HL-60 (cell line): ENCODE results near the gene GPC5.

Experiments used
- DNase-seq, 2 experiments: peaks; one replicate each; pipeline ENCODE4 v3.0.0-alpha.2; 2010 to 2020; ENCODE audit warnings: low read depth in 1 of 2, low spot score in 1 of 2
- H3K27ac ChIP-seq: fragments of 250-450 bp; sonication (Bioruptor Pico); replicated peaks from 2 replicates; pipeline ENCODE4 v1.5.1; 2020; ENCODE audit warnings: mild to moderate bottlenecking, moderate library complexity
- H3K27me3 ChIP-seq: fragments of 250-450 bp; sonication (Bioruptor Pico); 2 replicates; pipeline ENCODE4 v1.5.1; 2021; ENCODE audit warnings: mild to moderate bottlenecking, moderate library complexity; ENCODE audit not compliant: insufficient read depth, poor library complexity, severe bottlenecking
- H3K4me3 ChIP-seq: replicated peaks from 2 replicates; pipeline ENCODE4 v1.5.1; 2011; ENCODE audit warnings: mild to moderate bottlenecking, control low read depth, low read length; ENCODE audit not compliant: insufficient read depth
- GABPA ChIP-seq: IDR thresholded peaks from 2 replicates; pipeline ENCODE4 v1.6.1; 2012; ENCODE audit warnings: low read depth
- POLR2AphosphoS5 ChIP-seq: IDR thresholded peaks from 2 replicates; pipeline ENCODE4 v1.6.1; 2012; ENCODE audit warnings: low read depth
- REST ChIP-seq: IDR thresholded peaks from 2 replicates; pipeline ENCODE4 v1.6.1; 2012; ENCODE audit warnings: low read depth; ENCODE audit not compliant: insufficient replicate concordance
- SPI1 ChIP-seq: IDR thresholded peaks from 2 replicates; pipeline ENCODE4 v1.6.1; 2012; ENCODE audit warnings: low read depth, mild to moderate bottlenecking, borderline replicate concordance
- TF ChIP-seq, protein P1 (sequence below): IDR thresholded peaks from one replicate; pipeline ENCODE4 v1.5.1; 2011; ENCODE audit warnings: low read length, control low read depth, inconsistent platforms; ENCODE audit not compliant: insufficient read depth

Gene GPC5

DNA sequence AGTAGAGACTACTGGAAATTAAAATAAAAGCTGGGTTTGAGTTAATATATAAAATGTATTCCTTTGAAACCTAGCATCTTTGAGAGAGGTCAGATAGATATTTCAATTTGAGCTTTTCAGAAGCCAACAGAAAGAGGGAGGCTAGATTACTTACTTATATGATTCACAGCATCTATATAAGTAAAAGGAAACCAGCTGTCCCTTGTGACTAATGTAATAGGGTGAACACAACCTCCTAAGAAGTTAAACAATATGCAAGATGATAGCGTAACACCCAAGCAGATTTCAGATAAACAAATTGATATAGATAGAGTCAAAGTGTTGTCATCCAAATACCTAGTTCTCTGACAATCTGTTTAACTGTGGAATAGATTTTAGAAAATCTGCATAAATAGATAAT, 1434.7 kb downstream of the GPC5 start:
- Histone ChIP-seq H3K27ac (no peak overlapping the region), H3K27me3 (no peaks in the 10 kb centered on the region), H3K4me3 (no peak overlapping the region)
- TF ChIP-seq REST = no peak
- TF ChIP-seq POLR2AphosphoS5 = no peak
- no peak for TF ChIP-seq SPI1
- TF ChIP-seq GABPA = no peak
- TF ChIP-seq, protein P1, sequence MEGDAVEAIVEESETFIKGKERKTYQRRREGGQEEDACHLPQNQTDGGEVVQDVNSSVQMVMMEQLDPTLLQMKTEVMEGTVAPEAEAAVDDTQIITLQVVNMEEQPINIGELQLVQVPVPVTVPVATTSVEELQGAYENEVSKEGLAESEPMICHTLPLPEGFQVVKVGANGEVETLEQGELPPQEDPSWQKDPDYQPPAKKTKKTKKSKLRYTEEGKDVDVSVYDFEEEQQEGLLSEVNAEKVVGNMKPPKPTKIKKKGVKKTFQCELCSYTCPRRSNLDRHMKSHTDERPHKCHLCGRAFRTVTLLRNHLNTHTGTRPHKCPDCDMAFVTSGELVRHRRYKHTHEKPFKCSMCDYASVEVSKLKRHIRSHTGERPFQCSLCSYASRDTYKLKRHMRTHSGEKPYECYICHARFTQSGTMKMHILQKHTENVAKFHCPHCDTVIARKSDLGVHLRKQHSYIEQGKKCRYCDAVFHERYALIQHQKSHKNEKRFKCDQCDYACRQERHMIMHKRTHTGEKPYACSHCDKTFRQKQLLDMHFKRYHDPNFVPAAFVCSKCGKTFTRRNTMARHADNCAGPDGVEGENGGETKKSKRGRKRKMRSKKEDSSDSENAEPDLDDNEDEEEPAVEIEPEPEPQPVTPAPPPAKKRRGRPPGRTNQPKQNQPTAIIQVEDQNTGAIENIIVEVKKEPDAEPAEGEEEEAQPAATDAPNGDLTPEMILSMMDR = no peak
- no peak for DNase-seq

GRCh38 chr13:92836171-92836570, 1437.8 kb downstream of the GPC5 start:
- Histone ChIP-seq H3K4me3 (no peak overlapping the region), H3K27me3 (no peaks in the 10 kb centered on the region), H3K27ac (no peak overlapping the region)
- TF ChIP-seq, protein P1 = no peak
- TF ChIP-seq POLR2AphosphoS5 (no peak), REST (no peak), SPI1 (no peak), GABPA (no peak)
- DNase-seq = no peak

- DNase-seq = no peak
- H3K4me3 ChIP-seq = no peak overlapping the region
- H3K27ac ChIP-seq = no peak overlapping the region
- TF ChIP-seq POLR2AphosphoS5 = no peak
- TF ChIP-seq, protein P1 = no peak
- TF ChIP-seq REST = no peak
- TF ChIP-seq GABPA = no peak
- no peak for TF ChIP-seq SPI1
- no peaks in the 10 kb centered on the region for H3K27me3 ChIP-seq
Measured at GRCh38 chr13:92838786-92839185, 1440.4 kb downstream of the GPC5 start.
